ENCODE results near the gene PTBP3. TPM values are rescaled to one million over a fixed set of nuclear protein-coding genes. Genes with fewer than 3 reads are reported as not detected.
"Not testable (repeated sequence)": the region's sequence is repeated elsewhere in the genome, so short reads cannot be mapped to it uniquely, and the experiment has no call there.

PTBP3 gene
- total RNA-seq, 1 experiment from 2014 or later, result 39.9 TPM

DNA sequence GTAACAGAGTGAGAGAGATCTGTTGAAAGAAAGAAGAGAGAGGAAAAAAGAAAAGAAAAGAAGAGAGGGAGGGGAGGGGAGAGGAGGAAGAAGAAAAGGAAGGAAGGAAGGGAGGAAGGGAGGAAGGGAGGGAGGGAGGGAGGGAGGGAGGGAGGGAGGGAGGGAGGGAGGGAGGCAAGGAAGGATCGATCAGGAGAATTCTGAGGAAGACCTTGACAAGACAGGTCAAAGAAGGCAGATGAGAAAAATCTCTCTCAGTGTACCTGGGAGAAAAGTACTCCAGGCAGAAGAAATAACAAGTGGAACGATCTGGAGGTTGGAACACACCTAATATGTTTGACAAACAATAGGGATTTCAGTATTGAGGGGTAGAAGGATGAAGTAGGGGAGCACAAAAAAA lies 93.7 kb downstream of the PTBP3 start:
- in situ Hi-C loops (cut with HindIII; ENCODE audit: low sequenced_read_pairs), result no loop called here
- DNase-seq (ENCODE audit: low spot score), result no peak

DNA sequence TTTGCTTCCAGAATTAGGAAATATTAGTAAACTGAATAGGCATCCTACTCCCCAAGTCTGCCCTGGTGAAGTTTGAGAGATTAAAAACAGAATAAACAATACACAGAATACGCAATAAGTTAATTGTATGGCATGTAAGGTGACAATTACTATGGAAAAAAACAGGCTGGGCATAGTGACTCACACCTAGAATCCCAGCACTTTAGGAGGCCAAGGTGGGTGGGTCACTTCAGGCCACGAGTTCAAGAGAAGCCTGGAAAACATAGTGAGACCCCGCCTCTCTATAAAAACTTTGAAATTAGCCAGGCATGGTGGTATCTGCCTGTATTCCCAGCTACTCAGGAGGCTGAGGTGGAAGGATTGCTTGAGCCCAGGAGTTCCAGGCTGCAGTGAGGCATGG lies 94.1 kb downstream of the PTBP3 start:
- no peak for DNase-seq (ENCODE audit: low spot score)
- in situ Hi-C loops (cut with HindIII; ENCODE audit: low sequenced_read_pairs), result no loop called here

DNA sequence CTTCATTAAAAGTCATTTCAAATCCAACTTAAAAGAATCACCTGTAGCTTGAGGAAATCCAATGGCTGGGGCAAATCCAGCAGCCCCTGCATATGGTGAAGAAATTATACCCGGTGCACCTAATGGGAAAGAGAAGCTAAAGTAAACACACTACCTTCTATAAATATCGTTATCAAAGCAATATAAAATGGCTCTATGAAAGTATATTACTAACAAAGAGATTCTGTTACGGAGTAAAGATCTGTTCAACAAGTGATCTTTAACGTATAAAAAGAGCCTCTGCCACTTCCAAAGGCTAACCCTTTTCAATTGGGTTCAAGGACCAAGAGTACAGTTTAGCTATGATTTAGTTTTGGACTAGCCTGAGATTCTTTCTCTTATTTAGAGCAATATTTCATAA lies 98.6 kb downstream of the PTBP3 start:
- in situ Hi-C loops (cut with HindIII; ENCODE audit: low sequenced_read_pairs), result no loop called here
- no peak for DNase-seq (ENCODE audit: low spot score)

DNA sequence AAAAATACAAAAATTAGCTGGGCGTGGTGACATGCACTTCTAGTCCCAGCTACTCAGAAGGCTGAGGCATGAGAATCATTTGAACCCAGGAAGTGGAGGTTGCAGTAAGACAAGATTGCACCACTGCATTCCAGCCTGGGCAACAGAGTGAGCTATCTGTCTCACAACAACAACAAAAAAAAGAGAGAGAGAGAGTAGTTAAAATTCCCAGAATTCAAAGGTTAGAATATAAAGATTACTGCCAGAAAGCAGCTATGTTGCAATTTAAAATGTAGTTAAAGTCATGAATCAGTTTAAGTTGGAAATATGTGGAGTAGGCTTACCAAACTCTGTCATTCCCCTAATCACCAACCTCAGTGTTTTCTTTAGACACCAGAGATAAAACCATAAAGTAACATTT lies 99.7 kb downstream of the PTBP3 start:
- no peak for DNase-seq (ENCODE audit: low spot score)
- in situ Hi-C loops (cut with HindIII; ENCODE audit: low sequenced_read_pairs), result no loop called here

DNA sequence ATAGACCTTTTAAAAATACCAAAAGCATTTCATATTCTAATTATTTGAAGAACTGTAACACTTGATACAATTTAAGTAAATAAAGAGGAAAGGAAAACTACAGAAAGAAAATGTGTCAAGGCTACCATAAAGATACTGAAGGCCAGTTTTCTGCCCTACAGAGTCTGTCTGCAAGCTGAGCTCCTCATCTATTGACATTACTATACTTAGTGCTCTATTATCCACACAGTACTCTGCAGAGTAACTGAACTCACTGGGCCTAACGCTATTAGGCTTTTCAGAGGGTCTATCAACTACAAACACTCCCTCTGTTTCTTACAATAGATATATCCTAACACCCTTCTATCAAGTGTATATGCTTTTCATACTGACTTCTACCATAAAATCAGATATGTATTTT lies 101.2 kb downstream of the PTBP3 start:
- DNase-seq (ENCODE audit: low spot score), result no peak
- in situ Hi-C loops (cut with HindIII; ENCODE audit: low sequenced_read_pairs), result no loop called here

DNA sequence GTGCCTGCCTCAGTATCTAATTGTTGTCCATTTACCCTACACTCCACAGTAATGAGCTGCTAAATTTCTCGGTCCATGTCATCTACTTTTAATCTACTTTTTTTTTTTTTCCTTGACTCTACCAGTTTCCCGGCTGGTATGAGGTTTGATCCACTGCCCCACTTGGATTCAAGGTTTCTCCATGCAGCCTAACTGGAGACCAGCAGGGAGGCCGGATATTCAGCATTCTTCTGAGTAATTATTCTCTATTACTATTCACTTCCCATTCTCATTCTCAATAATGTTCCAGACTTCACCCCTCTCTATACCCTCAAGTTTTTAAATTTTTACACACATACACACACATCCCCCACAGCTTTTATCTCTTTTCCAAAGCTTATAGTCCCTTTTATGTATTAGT lies 107.3 kb downstream of the PTBP3 start:
- in situ Hi-C loops (cut with HindIII; ENCODE audit: low sequenced_read_pairs), result no loop called here
- no peak for DNase-seq (ENCODE audit: low spot score)

DNA sequence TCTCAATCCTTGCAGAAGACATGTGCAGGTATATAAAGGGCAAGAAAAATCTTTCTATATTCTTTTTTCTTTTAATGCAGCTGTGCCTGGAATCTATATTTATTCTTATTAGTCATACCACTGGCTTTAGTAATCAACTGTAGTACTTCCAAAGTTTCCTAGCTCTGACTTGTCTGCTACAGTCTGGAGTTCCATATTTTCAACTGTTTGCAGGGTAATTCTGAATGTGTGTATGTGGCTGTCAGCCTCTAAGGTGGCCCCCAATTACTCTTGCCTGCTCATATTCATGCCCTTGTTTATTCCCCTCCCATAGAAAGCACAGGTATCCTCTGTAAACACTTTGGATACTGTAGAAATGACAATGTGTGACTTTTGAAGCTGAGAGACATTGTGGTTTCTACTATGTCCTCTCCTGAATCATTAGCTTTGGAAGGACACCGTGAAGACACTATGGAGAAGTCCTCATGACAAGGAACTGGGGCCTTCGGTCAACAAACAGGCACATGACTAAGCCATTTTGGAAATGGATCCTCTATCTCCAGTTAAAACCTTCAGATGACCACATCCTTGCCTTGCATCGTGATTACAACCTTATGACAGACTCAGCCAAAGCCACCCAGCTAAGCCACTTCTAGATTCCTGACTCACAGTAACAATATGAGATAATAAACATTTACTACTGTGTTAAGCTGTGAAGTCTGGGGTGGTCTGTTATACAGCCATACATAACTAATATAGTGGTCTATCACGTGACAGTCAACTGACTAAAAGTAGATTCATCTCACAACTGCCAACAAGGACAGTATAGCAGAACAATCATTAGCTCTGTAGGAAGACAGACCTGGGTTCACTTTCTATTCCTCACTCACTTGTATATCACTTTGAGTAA lies 108.8 kb downstream of the PTBP3 start:
- in situ Hi-C loops (cut with HindIII; ENCODE audit: low sequenced_read_pairs), result no loop called here

DNA sequence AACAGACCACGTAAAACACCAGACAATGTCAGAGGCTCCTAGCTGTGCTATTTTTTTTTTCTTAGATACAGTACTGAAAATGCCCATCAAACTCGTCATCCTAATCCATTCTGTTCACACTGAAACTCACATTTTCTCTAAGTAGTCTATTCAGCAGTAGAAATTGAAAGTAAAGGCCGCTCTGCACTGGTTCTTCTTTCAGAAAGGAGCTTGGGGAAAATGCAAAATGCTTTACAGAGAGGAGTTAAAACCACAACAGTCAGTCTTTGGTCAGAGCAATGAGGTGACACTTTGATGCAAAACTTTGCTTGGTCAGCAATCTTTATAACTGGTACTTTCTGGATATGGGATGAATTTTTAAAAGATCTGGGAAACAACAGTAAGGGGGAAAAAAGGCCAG lies 114.5 kb downstream of the PTBP3 start:
- in situ Hi-C loops (cut with HindIII; ENCODE audit: low sequenced_read_pairs), result no loop called here

More for the DNA sequence above, 108.8 kb downstream of the PTBP3 start:
- no peak for DNase-seq (ENCODE audit: low spot score)

DNA sequence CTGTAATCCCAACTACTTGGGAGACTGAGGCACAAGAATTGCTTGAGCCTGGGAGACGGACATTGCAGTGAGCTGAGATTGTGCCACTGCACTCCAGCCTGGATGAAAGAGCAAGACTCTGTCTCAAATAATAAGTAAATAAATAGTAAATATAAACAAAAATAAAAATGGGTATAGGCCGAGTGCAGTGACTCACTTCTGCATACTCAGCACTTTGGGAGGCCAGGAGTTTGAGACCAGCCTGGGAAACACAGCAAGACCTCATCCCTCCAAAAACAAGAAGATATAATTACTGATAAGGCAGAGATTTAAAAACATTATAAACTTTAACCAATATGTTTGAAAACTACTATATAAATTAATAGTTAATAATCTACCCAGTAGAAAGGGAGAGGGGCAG lies 120.5 kb downstream of the PTBP3 start:
- in situ Hi-C loops (cut with HindIII; ENCODE audit: low sequenced_read_pairs), result no loop called here
- DNase-seq (ENCODE audit: low spot score), result no peak

More for the DNA sequence above, 114.5 kb downstream of the PTBP3 start:
- DNase-seq (ENCODE audit: low spot score), result no peak

DNA sequence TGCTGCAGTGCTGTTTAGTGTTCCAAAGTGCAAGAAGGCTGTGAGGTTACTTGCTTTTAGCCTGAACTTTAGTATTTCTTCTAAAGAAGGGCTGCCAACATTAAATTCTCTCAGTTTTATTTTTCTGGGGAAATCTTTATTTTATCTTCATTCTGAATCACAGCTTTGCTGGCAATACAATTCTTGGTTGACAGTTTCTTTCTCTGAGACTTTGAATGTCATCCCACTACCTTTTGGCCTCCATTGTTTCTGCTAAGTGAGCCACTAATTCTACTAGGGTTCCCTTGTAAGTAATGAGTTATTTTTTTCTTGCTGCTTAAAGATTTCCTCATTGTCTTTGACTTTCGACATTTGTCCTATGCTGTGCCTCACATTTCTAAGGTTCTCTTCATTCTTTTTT lies 126.0 kb downstream of the PTBP3 start:
- in situ Hi-C loops (cut with HindIII; ENCODE audit: low sequenced_read_pairs), result no loop called here
- no peak for DNase-seq (ENCODE audit: low spot score)

DNA sequence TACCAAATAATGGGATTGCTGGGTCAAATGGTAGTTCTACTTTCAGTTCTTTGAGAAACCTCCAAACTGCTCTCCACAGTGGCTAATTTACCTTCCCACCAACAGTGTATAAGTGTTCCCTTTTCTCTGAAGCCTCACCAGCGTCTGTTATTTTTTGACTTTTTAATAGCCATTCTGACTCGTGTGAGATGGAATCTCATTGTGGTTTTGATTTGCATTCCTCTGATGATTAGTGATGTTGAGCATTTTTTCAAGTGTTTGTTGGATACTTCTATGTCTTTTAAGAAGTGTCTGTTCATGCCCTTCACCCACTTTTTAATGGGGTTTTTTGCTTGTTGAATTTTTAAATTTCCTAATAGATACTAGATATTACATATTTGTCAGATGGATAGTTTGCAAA lies 129.9 kb downstream of the PTBP3 start:
- no peak for DNase-seq (ENCODE audit: low spot score)

DNA sequence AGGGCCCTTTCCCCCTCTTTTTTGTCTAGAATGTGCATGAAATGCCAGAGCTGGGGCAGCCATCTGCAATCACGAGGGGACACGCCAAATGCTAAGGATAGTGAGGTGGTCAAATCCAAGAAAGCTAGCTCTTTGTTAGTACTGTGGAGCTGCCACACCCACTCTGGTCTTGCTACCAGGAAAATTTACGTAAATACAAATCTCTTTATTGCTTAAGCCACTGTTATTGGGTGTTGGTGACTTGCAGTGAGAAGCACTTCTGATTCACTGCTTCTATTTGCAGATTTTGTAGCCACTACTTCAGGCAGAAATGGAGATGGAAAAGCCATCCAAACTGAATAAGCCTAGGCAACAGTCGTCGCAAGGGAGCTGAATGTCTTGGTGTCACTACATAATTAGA lies 132.7 kb downstream of the PTBP3 start:
- in situ Hi-C loops (cut with HindIII; ENCODE audit: low sequenced_read_pairs), result no loop called here

More for the DNA sequence above, 129.9 kb downstream of the PTBP3 start:
- in situ Hi-C loops (cut with HindIII; ENCODE audit: low sequenced_read_pairs), result no loop called here

DNA sequence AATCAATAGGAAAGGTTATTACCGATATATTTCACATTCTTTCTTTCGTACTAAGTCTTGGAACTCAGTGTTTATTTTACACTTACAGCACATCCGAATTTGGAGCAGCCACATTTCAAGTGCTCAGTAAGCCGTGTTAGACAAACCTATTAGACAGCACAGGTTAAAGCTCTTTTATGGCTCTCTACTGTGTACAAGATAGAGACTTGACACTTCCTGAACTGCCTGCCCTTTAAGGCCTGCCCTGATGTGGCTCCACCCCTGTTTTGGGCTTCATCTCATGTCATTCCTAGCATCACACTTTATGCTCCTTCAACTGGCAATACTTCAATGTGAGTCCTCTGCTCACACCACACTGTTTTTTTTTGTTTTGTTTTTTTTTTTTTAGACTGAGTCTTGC lies 134.8 kb downstream of the PTBP3 start:
- DNase-seq (ENCODE audit: low spot score), result no peak
- in situ Hi-C loops (cut with HindIII; ENCODE audit: low sequenced_read_pairs), result no loop called here

More for the DNA sequence above, 132.7 kb downstream of the PTBP3 start:
- DNase-seq (ENCODE audit: low spot score), result no peak

DNA sequence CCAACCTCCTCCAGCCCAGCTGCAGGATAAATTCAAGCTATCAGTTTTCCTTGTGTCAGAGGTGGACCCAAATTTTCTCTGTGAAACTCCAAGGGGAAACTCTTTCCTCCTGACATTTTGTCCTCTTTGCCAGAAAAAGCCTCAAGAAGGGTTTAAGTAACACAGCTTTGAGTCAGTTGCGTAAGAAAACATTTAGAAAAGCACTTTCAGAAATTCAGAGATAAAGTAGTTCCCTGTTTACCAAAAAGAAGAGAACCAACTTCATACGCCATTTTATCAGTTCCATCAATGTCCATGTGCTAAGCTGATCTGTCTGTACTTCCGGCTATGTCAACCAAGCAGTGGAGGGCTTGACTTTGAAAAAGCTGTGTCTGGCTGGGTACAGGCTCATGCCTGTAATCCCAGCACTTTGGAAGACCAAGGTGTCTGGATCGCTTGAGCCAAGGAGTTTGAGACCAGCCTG lies 138.4 kb downstream of the PTBP3 start:
- in situ Hi-C loops (cut with HindIII; ENCODE audit: low sequenced_read_pairs), result no loop called here
- DNase-seq (ENCODE audit: low spot score), result no peak

DNA sequence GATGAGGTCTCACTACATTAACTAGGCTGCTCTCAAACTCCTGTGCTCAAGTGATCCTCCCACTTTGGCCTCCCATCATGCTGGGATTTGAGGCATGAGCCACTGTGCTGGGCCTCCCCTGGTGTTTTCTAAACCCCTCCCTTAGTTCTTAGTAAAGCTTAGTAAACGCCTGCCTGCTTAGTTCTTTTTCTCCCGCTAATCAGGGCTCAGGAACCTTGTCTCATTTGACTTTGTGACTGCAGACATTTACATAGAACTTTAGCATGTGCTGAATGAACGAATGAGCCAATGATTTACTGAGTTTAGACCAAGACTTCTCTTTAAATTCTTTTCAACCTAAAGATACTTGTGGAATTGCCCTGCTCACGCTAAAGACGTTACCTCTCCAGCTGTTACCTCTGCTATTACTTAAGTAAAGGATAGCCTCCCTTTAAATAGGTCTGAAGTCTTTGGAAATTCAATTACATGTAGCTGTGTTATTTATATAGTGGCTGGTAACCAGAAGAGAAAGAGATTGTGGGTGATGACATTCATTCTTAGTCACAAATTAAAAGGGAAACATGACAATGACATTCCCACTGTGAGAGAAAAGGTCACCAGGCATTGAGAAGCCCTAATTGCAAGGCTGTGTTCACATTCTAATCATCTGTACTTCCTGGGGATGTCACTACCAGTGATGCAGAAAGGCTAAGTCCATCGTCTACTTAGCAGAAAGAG lies 139.7 kb downstream of the PTBP3 start:
- no peak for DNase-seq (ENCODE audit: low spot score)
- in situ Hi-C loops (cut with HindIII; ENCODE audit: low sequenced_read_pairs), result no loop called here

DNA sequence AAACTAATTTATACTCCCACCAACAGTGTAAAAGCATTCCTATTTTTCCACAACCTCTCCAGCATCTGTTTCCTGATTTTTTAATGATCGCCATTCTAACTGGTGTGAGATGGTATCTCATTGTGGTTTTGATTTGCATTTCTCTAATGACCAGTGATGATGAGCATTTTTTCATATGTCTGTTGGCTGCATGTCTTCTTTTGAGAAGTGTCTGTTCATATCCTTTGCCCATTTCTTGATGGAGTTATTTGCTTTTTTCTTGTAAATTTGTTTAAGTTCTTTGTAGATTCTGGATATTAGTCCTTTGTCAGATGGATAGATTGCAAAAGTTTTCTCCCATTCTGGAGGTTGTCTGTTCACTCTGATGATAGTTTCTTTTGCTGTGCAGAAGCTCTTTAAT lies 143.1 kb downstream of the PTBP3 start:
- in situ Hi-C loops (cut with HindIII; ENCODE audit: low sequenced_read_pairs); DNase-seq (ENCODE audit: low spot score): not testable (repeated sequence)

DNA sequence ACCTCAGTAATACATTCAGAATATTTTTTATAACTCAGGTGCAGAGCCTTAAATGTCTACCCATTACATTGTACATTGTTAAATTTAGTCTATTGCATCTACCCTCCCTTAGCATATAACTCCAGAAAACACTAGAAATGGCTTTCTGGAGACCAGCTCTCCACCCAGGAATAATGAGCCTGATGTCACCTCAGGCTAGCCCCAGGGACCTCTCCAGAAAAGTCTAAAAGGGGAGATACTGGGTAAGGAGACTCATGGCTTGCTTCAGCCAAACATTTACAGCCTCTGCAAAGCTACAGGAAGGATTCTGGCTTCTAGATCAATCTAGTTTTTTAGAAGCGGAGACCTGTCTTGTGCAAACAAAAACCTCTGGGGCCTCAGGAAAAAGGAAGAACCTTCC lies 144.5 kb downstream of the PTBP3 start:
- in situ Hi-C loops (cut with HindIII; ENCODE audit: low sequenced_read_pairs), result no loop called here
- DNase-seq (ENCODE audit: low spot score), result no peak

DNA sequence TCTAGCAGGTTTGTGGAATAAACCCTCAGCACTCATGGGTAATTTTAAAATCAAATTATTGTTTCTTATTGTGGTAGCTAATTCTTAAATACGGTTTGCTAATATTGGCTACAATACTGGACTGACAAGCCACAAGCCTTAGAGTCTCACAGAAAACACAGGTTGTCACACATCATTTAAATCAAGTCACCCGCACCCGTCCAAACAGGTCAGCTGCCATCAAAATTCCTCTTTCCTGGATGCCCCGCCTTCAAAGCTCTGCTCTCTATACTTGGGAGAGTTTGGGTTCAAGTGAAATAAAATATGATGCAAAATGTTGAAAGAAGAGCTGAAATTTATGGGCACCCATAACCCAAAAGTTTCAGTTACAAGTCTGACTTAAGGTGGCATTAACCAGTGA lies 146.0 kb downstream of the PTBP3 start:
- in situ Hi-C loops (cut with HindIII; ENCODE audit: low sequenced_read_pairs), result no loop called here
- no peak for DNase-seq (ENCODE audit: low spot score)

DNA sequence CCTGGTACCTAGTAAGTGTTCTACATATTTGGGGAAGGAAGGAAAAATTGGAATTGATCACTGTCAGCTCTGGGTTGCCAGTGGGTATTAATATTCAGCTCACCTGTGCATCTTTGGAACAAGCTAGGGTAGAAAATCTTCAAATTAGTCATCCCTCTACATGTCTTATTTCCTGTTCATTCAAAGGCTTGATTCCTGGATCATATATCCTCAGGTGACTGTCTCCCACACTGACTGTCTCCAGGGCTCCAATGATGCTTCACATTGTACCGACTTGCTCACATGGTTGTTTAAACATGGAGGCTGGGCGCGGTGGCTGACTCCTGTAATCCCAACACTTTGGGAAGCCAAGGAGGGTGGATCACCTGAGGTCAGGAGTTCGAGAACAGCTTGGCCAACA lies 146.7 kb downstream of the PTBP3 start:
- in situ Hi-C loops (cut with HindIII; ENCODE audit: low sequenced_read_pairs), result no loop called here
- DNase-seq (ENCODE audit: low spot score), result no peak

DNA sequence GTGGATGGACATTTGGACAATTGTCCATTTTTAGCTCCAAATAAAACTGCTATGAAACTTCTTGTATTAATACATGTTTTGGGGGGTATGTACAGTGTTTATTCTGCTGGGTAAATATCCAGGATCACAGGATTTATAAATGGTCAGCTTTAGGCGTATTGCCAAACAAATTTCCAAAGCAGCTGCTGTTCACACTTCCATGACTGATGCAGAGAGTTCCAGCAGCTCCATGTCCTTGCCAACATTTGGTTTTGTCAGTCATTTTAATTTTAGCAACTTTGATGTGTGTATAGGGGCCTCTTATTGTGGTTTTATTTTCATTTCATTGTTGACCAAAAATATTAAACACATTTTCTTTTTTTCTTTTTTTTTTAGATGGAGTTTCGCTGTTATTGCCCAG lies 148.5 kb downstream of the PTBP3 start:
- DNase-seq (ENCODE audit: low spot score), result no peak
- in situ Hi-C loops (cut with HindIII; ENCODE audit: low sequenced_read_pairs), result no loop called here

All from G401 (cell line).